ENCODE results near the gene RABGAP1L. TPM values are rescaled to one million over a fixed set of nuclear protein-coding genes. Genes with fewer than 3 reads are reported as not detected.
A peak's percentile ranks its signal among the peaks of the same experiment; 100 is the strongest.

The RABGAP1L gene
- total RNA-seq, 2 experiments from 2014 or later, result 20.2 to 22.6 TPM

GRCh38 chr1:174956976-174957375, 797.7 kb downstream of the RABGAP1L start:
- peaks cover 26% of the 10 kb centered on the region for H3K4me1 Mint-ChIP-seq
- no peaks in the 10 kb centered on the region for H3K9me3 Mint-ChIP-seq
- H3K4me3 Mint-ChIP-seq, result no peak overlapping the region
- H3K27me3 Mint-ChIP-seq, result no peaks in the 10 kb centered on the region
- H3K27ac Mint-ChIP-seq, result no peak overlapping the region
- DNase-seq, result no peak
- H3K36me3 Mint-ChIP-seq, result peaks cover 2% of the 10 kb centered on the region

GRCh38 chr1:174957829-174958228, 798.5 kb downstream of the RABGAP1L start:
- Mint-ChIP-seq H3K27me3 (no peaks in the 10 kb centered on the region), H3K4me3 (peak overlapping the region; percentile 32), H3K27ac (peak overlapping the region; percentile 80), H3K4me1 (peaks cover 24% of the 10 kb centered on the region), H3K36me3 (peaks cover 2% of the 10 kb centered on the region), H3K9me3 (no peaks in the 10 kb centered on the region)
- DNase-seq, result no peak

GRCh38 chr1:174958396-174958795, 799.1 kb downstream of the RABGAP1L start:
- H3K4me1 Mint-ChIP-seq, result peaks cover 27% of the 10 kb centered on the region
- H3K27me3 Mint-ChIP-seq, result no peaks in the 10 kb centered on the region
- H3K36me3 Mint-ChIP-seq, result peaks cover 2% of the 10 kb centered on the region
- H3K4me3 Mint-ChIP-seq, result no peak overlapping the region
- DNase-seq, result no peak
- H3K9me3 Mint-ChIP-seq, result no peaks in the 10 kb centered on the region
- no peak overlapping the region for H3K27ac Mint-ChIP-seq

GRCh38 chr1:174960362-174960761, 801.0 kb downstream of the RABGAP1L start:
- no peaks in the 10 kb centered on the region for H3K27me3 Mint-ChIP-seq
- DNase-seq, result no peak
- H3K4me3 Mint-ChIP-seq, result no peak overlapping the region
- no peaks in the 10 kb centered on the region for H3K9me3 Mint-ChIP-seq
- H3K36me3 Mint-ChIP-seq, result peaks cover 2% of the 10 kb centered on the region
- peaks cover 34% of the 10 kb centered on the region for H3K4me1 Mint-ChIP-seq
- H3K27ac Mint-ChIP-seq, result no peak overlapping the region

- Mint-ChIP-seq H3K27ac (peak overlapping the region; percentile 92), H3K4me3 (no peak overlapping the region), H3K4me1 (peaks cover 42% of the 10 kb centered on the region), H3K9me3 (no peaks in the 10 kb centered on the region), H3K36me3 (no peaks in the 10 kb centered on the region), H3K27me3 (no peaks in the 10 kb centered on the region)
- no peak for DNase-seq
Observed at GRCh38 chr1:174963529-174964125, 804.3 kb downstream of the RABGAP1L start.

- Mint-ChIP-seq H3K4me3 (peak overlapping the region; percentile 74), H3K9me3 (no peaks in the 10 kb centered on the region), H3K27ac (peak overlapping the region; percentile 92), H3K4me1 (peaks cover 50% of the 10 kb centered on the region), H3K27me3 (no peaks in the 10 kb centered on the region), H3K36me3 (no peaks in the 10 kb centered on the region)
- no peak for DNase-seq
Observed at GRCh38 chr1:174964261-174964971, 805.1 kb downstream of the RABGAP1L start.

GRCh38 chr1:174964972-174965361, 805.6 kb downstream of the RABGAP1L start:
- peaks cover 55% of the 10 kb centered on the region for H3K4me1 Mint-ChIP-seq
- peak overlapping the region; percentile 74 for H3K4me3 Mint-ChIP-seq
- no peaks in the 10 kb centered on the region for H3K27me3 Mint-ChIP-seq
- H3K9me3 Mint-ChIP-seq, result no peaks in the 10 kb centered on the region
- no peak for DNase-seq
- no peaks in the 10 kb centered on the region for H3K36me3 Mint-ChIP-seq
- H3K27ac Mint-ChIP-seq, result peak overlapping the region; percentile 92

GRCh38 chr1:174965362-174966007, 806.2 kb downstream of the RABGAP1L start:
- peak overlapping the region; percentile 92 for H3K27ac Mint-ChIP-seq
- no peak for DNase-seq
- H3K9me3 Mint-ChIP-seq, result no peaks in the 10 kb centered on the region
- H3K4me1 Mint-ChIP-seq, result peaks cover 60% of the 10 kb centered on the region
- peak overlapping the region; percentile 74 for H3K4me3 Mint-ChIP-seq
- H3K27me3 Mint-ChIP-seq, result no peaks in the 10 kb centered on the region
- H3K36me3 Mint-ChIP-seq, result peaks cover 1% of the 10 kb centered on the region

GRCh38 chr1:174966008-174966572, 806.8 kb downstream of the RABGAP1L start:
- H3K36me3 Mint-ChIP-seq, result peaks cover 1% of the 10 kb centered on the region
- no peak for DNase-seq
- no peak overlapping the region for H3K27ac Mint-ChIP-seq
- H3K9me3 Mint-ChIP-seq, result no peaks in the 10 kb centered on the region
- H3K4me1 Mint-ChIP-seq, result peaks cover 61% of the 10 kb centered on the region
- no peaks in the 10 kb centered on the region for H3K27me3 Mint-ChIP-seq
- peak overlapping the region; percentile 74 for H3K4me3 Mint-ChIP-seq

GRCh38 chr1:174967845-174968705, 808.8 kb downstream of the RABGAP1L start:
- no peaks in the 10 kb centered on the region for H3K9me3 Mint-ChIP-seq
- peaks cover 7% of the 10 kb centered on the region for H3K36me3 Mint-ChIP-seq
- peak overlapping the region; percentile 86 for H3K27ac Mint-ChIP-seq
- DNase-seq, result no peak
- H3K4me1 Mint-ChIP-seq, result peaks cover 74% of the 10 kb centered on the region
- no peaks in the 10 kb centered on the region for H3K27me3 Mint-ChIP-seq
- peak overlapping the region; percentile 51 for H3K4me3 Mint-ChIP-seq

GRCh38 chr1:174968750-174969244, 809.5 kb downstream of the RABGAP1L start:
- H3K4me3 Mint-ChIP-seq, result peak overlapping the region; percentile 42
- H3K27ac Mint-ChIP-seq, result peak overlapping the region; percentile 86
- H3K36me3 Mint-ChIP-seq, result peaks cover 8% of the 10 kb centered on the region
- no peaks in the 10 kb centered on the region for H3K9me3 Mint-ChIP-seq
- H3K4me1 Mint-ChIP-seq, result peaks cover 66% of the 10 kb centered on the region
- no peaks in the 10 kb centered on the region for H3K27me3 Mint-ChIP-seq
- DNase-seq, result no peak

- Mint-ChIP-seq H3K9me3 (no peaks in the 10 kb centered on the region), H3K36me3 (peaks cover 13% of the 10 kb centered on the region), H3K4me1 (peaks cover 55% of the 10 kb centered on the region), H3K27me3 (no peaks in the 10 kb centered on the region), H3K4me3 (peak overlapping the region; percentile 10), H3K27ac (peak overlapping the region; percentile 70)
- DNase-seq, result peak; percentile 32
Observed at GRCh38 chr1:174969977-174970376, 810.7 kb downstream of the RABGAP1L start.

- H3K4me3 Mint-ChIP-seq, result no peak overlapping the region
- peaks cover 21% of the 10 kb centered on the region for H3K36me3 Mint-ChIP-seq
- H3K4me1 Mint-ChIP-seq, result peaks cover 46% of the 10 kb centered on the region
- no peaks in the 10 kb centered on the region for H3K9me3 Mint-ChIP-seq
- no peak overlapping the region for H3K27ac Mint-ChIP-seq
- no peak for DNase-seq
- H3K27me3 Mint-ChIP-seq, result no peaks in the 10 kb centered on the region
Observed at GRCh38 chr1:174971466-174971865, 812.1 kb downstream of the RABGAP1L start.

- H3K4me3 Mint-ChIP-seq, result no peak overlapping the region
- H3K27ac Mint-ChIP-seq, result no peak overlapping the region
- H3K9me3 Mint-ChIP-seq, result no peaks in the 10 kb centered on the region
- peaks cover 49% of the 10 kb centered on the region for H3K4me1 Mint-ChIP-seq
- H3K36me3 Mint-ChIP-seq, result peaks cover 23% of the 10 kb centered on the region
- no peak for DNase-seq
- H3K27me3 Mint-ChIP-seq, result no peaks in the 10 kb centered on the region
Observed at GRCh38 chr1:174971902-174972301, 812.6 kb downstream of the RABGAP1L start.

All from activated naive CD8-positive, alpha-beta T cell treated with anti-CD3 and anti-CD28 coated beads for 36 hours (primary cell).